H9 (cell line): ENCODE results near the gene ABCC3. TPM values are rescaled to one million over a fixed set of nuclear protein-coding genes. Genes with fewer than 3 reads are reported as not detected.

Experiments
- DNase-seq: peaks from one replicate; pipeline ENCODE4 v3.0.0-alpha.2; 2017
- H2AFZ ChIP-seq: one replicate; pipeline ENCODE4 v1.6.1; 2013; ENCODE audit warnings: mild to moderate bottlenecking, low read length, control low read depth, moderate library complexity
- H2AK5ac ChIP-seq: 2 replicates; pipeline ENCODE4 v1.6.1; 2013; ENCODE audit warnings: low read length, control low read depth, mixed read lengths; ENCODE audit not compliant: insufficient read length
- H2BK120ac ChIP-seq: one replicate; pipeline ENCODE4 v1.6.1; 2013; ENCODE audit warnings: low read depth, mild to moderate bottlenecking, low read length, control low read depth, inconsistent platforms; ENCODE audit not compliant: poor library complexity, severe bottlenecking
- H2BK12ac ChIP-seq: 2 replicates; pipeline ENCODE4 v1.6.1; 2013; ENCODE audit warnings: low read length, control low read depth, mixed read lengths, low read depth; ENCODE audit not compliant: insufficient read length
- H2BK15ac ChIP-seq: 2 replicates; pipeline ENCODE4 v1.6.1; 2013; ENCODE audit warnings: low read depth, low read length, control low read depth
- H2BK20ac ChIP-seq: one replicate; pipeline ENCODE4 v1.6.1; 2013; ENCODE audit warnings: low read depth, mild to moderate bottlenecking, low read length, control low read depth, inconsistent platforms; ENCODE audit not compliant: poor library complexity, severe bottlenecking
- H2BK5ac ChIP-seq: 2 replicates; pipeline ENCODE4 v1.6.1; 2013; ENCODE audit warnings: low read length, control low read depth, mixed read lengths; ENCODE audit not compliant: insufficient read length
- H3K14ac ChIP-seq: 2 replicates; pipeline ENCODE4 v1.6.1; 2013; ENCODE audit warnings: low read length, control low read depth; ENCODE audit not compliant: insufficient read depth
- H3K18ac ChIP-seq: 2 replicates; pipeline ENCODE4 v1.6.1; 2013; ENCODE audit warnings: low read depth, mild to moderate bottlenecking, mixed read lengths, low read length, control low read depth; ENCODE audit not compliant: insufficient read length
- H3K23ac ChIP-seq: 2 replicates; pipeline ENCODE4 v1.6.1; 2013; ENCODE audit warnings: low read length, control low read depth, mixed read lengths, low read depth; ENCODE audit not compliant: insufficient read length
- H3K23me2 ChIP-seq: 2 replicates; pipeline ENCODE4 v1.6.1; 2013; ENCODE audit warnings: low read depth, mild to moderate bottlenecking, mixed read lengths, low read length, control low read depth; ENCODE audit not compliant: insufficient read length, poor library complexity, severe bottlenecking
- H3K27ac ChIP-seq: 2 replicates; pipeline ENCODE4 v1.5.1; 2013; ENCODE audit warnings: low read length, control low read depth, mixed read lengths, low read depth; ENCODE audit not compliant: insufficient read length
- H3K27me3 ChIP-seq: 2 replicates; pipeline ENCODE4 v1.6.1; 2013; ENCODE audit warnings: low read length, control low read depth, inconsistent platforms; ENCODE audit not compliant: insufficient read depth
- H3K4ac ChIP-seq: 2 replicates; pipeline ENCODE4 v1.6.1; 2013; ENCODE audit warnings: low read depth, mild to moderate bottlenecking, control low read depth, inconsistent platforms, low read length, moderate library complexity
- H3K4me1 ChIP-seq: 2 replicates; pipeline ENCODE4 v1.6.1; 2013; ENCODE audit warnings: low read length, control low read depth, inconsistent platforms; ENCODE audit not compliant: insufficient read depth
- H3K4me2 ChIP-seq: 2 replicates; pipeline ENCODE4 v1.6.1; 2013; ENCODE audit warnings: low read length, control low read depth, mixed read lengths; ENCODE audit not compliant: insufficient read length, insufficient read depth
- H3K56ac ChIP-seq: 2 replicates; pipeline ENCODE4 v1.6.1; 2013; ENCODE audit warnings: low read depth, mild to moderate bottlenecking, mixed read lengths, low read length, control low read depth; ENCODE audit not compliant: insufficient read length
- H3K79me1 ChIP-seq: 2 replicates; pipeline ENCODE4 v1.6.1; 2013; ENCODE audit warnings: low read depth, mild to moderate bottlenecking, moderate library complexity, low read length, control low read depth, inconsistent platforms; ENCODE audit not compliant: insufficient read depth, poor library complexity, severe bottlenecking
- H3K79me2 ChIP-seq: 2 replicates; pipeline ENCODE4 v1.6.1; 2013; ENCODE audit warnings: low read length, control low read depth, inconsistent platforms; ENCODE audit not compliant: insufficient read depth
- H3K9ac ChIP-seq: 2 replicates; pipeline ENCODE4 v1.6.1; 2013; ENCODE audit warnings: low read length, control low read depth, mixed read lengths; ENCODE audit not compliant: insufficient read length; ENCODE audit errors: extremely low read depth
- H3K9me3 ChIP-seq: one replicate; pipeline ENCODE4 v1.6.1; 2013; ENCODE audit warnings: low read depth, low read length, inconsistent platforms; ENCODE audit not compliant: control insufficient read depth
- H3T11ph ChIP-seq: one replicate; pipeline ENCODE4 v1.6.1; 2013; ENCODE audit warnings: mild to moderate bottlenecking, low read length, control low read depth, inconsistent platforms
- H4K20me1 ChIP-seq: one replicate; pipeline ENCODE4 v1.6.1; 2013; ENCODE audit not compliant: control insufficient read depth, insufficient read length, insufficient read depth
- H4K5ac ChIP-seq: 2 replicates; pipeline ENCODE4 v1.6.1; 2013; ENCODE audit warnings: low read depth, mild to moderate bottlenecking, mixed read lengths, low read length, control low read depth; ENCODE audit not compliant: insufficient read length
- H4K8ac ChIP-seq: replicated peaks from 2 replicates; pipeline ENCODE4 v1.6.1; 2013; ENCODE audit warnings: low read length, control low read depth, mixed read lengths, low read depth; ENCODE audit not compliant: insufficient read length
- H4K91ac ChIP-seq: 2 replicates; pipeline ENCODE4 v1.6.1; 2013; ENCODE audit warnings: low read depth, mild to moderate bottlenecking, moderate library complexity, mixed read lengths, low read length, control low read depth; ENCODE audit not compliant: insufficient read length
- H3K27ac Mint-ChIP-seq, 3 experiments: 2 replicates in 2 of 3; 3 replicates in 1 of 3; pipeline ENCODE4 v1.8.0; 2020 to 2021; ENCODE audit warnings: mixed read lengths in 3 of 3, mild to moderate bottlenecking in 1 of 3, moderate library complexity in 1 of 3
- H3K27me3 Mint-ChIP-seq: 2 replicates; pipeline ENCODE4 v1.8.0; 2021; ENCODE audit warnings: low read depth, mild to moderate bottlenecking, moderate library complexity, mixed read lengths
- H3K36me3 Mint-ChIP-seq, 3 experiments: 2 replicates in 2 of 3; 3 replicates in 1 of 3; pipeline ENCODE4 v1.8.0; 2020 to 2021; ENCODE audit warnings: low read depth in 3 of 3, mixed read lengths in 3 of 3; ENCODE audit not compliant: insufficient read depth in 1 of 3
- H3K4me1 Mint-ChIP-seq, 2 experiments: 2 replicates each; pipeline ENCODE4 v1.8.0; 2020; ENCODE audit warnings: mixed read lengths in 2 of 2
- H3K4me3 Mint-ChIP-seq, 2 experiments: 2 replicates in 1 of 2; 3 replicates in 1 of 2; pipeline ENCODE4 v1.8.0; 2020 to 2021; ENCODE audit warnings: mild to moderate bottlenecking in 2 of 2, mixed read lengths in 2 of 2, moderate library complexity in 1 of 2
- H3K9me3 Mint-ChIP-seq, 2 experiments: 2 replicates in 1 of 2; 3 replicates in 1 of 2; pipeline ENCODE4 v1.8.0; 2020; ENCODE audit warnings: mild to moderate bottlenecking in 2 of 2, mixed read lengths in 2 of 2, moderate library complexity in 1 of 2
- CTCF ChIP-seq: fragments of 200-600 bp; sonication (generic); conservative IDR thresholded peaks from 3 replicates; pipeline ENCODE4 v1.8.0; 2021; ENCODE audit warnings: antibody characterized with exemption, mild to moderate bottlenecking
- WGBS: extraction: QIAGEN DNeasy Blood & Tissue Kit; methylation state at CpG from one replicate; pipeline ENCODE4 v1.1.7; 2013; ENCODE audit warnings: missing lambda C conversion rate, low lambda C conversion rate, mixed read lengths; ENCODE audit not compliant: insufficient read length; ENCODE audit errors: extremely low coverage; 5-methylcytosine and 5-hydroxymethylcytosine counted together
- total RNA-seq: library from RNA; stranded (reverse); gene quantifications from 2 replicates; pipeline ENCODE4 v1.2.1, GENCODE V29; 2021

ABCC3 gene
- total RNA-seq, 1 experiment from 2014 or later = 0.31 TPM

GRCh38 chr17:50668025-50668837, 33.5 kb downstream of the ABCC3 start:
- H3K27me3 ChIP-seq = no peaks in the 10 kb centered on the region
- H3K9me3 ChIP-seq = no peaks in the 10 kb centered on the region
- H3K79me1 ChIP-seq = no peaks in the 10 kb centered on the region
- H3K9me3 Mint-ChIP-seq = no peaks in the 10 kb centered on the region
- no peak overlapping the region for H3K4me2 ChIP-seq
- no peak overlapping the region for H4K5ac ChIP-seq
- H2BK5ac ChIP-seq = no peak overlapping the region
- no peak for DNase-seq
- H3K4me3 Mint-ChIP-seq = no peak overlapping the region; a peak in 1 of 5 replicates
- H3K4ac ChIP-seq = no peak overlapping the region
- H3K23ac ChIP-seq = no peak overlapping the region
- peak overlapping the region in 2 of 3 experiments; percentile 65 to 94; a peak in 4 of 7 replicates for H3K27ac Mint-ChIP-seq
- H4K20me1 ChIP-seq = no peaks in the 10 kb centered on the region
- no peak overlapping the region for H4K91ac ChIP-seq
- H3K79me2 ChIP-seq = no peaks in the 10 kb centered on the region
- no peak overlapping the region for H3K9ac ChIP-seq
- H2BK120ac ChIP-seq = no peak overlapping the region
- H2BK20ac ChIP-seq = no peak overlapping the region
- H3K27me3 Mint-ChIP-seq = peaks cover 4% of the 10 kb centered on the region
- no peaks in the 10 kb centered on the region; a peak in 1 of 7 replicates for H3K36me3 Mint-ChIP-seq
- H2BK15ac ChIP-seq = no peak overlapping the region
- H3K14ac ChIP-seq = no peak overlapping the region
- peaks cover 15 to 21% of the 10 kb centered on the region in 2 experiments for H3K4me1 Mint-ChIP-seq
- WGBS = no CpG with 5 or more reads among the region's 8 CpGs
- H3K27ac ChIP-seq = no peak overlapping the region
- H2AFZ ChIP-seq = no peak overlapping the region
- no peak overlapping the region for H3K18ac ChIP-seq
- no peak overlapping the region for H2BK12ac ChIP-seq
- no peak overlapping the region for H3K56ac ChIP-seq
- H3T11ph ChIP-seq = no peak overlapping the region
- H3K4me1 ChIP-seq = no peaks in the 10 kb centered on the region; the same call in 1 of the 2 replicates
- H3K23me2 ChIP-seq = no peaks in the 10 kb centered on the region
- no peak for TF ChIP-seq CTCF
- no peak overlapping the region for H4K8ac ChIP-seq
- no peak overlapping the region for H2AK5ac ChIP-seq
